ENCODE results near the gene MRGPRX3.

Gene MRGPRX3

DNA sequence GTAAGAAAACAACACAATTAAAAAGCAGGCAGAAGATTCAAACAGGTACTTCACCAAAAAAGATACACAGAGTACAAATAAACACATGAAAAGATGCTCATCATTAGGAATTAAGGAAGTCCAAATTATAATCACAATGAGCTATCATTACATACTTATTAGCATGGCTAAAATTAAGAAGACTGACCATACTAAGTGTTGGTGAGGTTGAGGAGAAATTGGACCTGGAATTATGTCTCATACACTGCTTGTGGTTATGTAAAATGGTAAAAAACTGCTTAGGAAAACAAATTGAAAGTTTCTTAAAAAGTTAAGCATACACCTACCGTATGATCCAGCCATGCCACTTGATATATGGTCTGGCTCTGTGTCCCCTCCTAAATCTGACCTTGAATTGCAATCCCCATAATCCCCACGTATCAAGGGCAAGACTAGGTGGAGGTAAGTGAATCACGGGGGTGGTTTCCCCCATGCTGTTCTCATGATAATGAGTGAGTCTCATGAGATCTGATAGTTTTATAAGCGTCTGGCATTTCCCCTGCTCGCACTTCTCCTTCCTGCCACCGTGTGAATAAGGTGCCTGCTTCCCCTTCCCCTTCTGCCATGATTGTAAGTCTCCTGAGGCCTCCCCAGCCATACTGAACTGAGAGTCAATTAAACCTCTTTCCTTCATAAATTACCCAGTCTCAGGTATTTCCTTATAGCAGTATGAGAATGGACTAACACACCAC lies 31.3 kb upstream of the MRGPRX3 start:
- no peak for TF ChIP-seq POLR2AphosphoS5 (IDR thresholded peaks at IDR 0.05; ENCODE audit: low read depth, low read length)

DNA sequence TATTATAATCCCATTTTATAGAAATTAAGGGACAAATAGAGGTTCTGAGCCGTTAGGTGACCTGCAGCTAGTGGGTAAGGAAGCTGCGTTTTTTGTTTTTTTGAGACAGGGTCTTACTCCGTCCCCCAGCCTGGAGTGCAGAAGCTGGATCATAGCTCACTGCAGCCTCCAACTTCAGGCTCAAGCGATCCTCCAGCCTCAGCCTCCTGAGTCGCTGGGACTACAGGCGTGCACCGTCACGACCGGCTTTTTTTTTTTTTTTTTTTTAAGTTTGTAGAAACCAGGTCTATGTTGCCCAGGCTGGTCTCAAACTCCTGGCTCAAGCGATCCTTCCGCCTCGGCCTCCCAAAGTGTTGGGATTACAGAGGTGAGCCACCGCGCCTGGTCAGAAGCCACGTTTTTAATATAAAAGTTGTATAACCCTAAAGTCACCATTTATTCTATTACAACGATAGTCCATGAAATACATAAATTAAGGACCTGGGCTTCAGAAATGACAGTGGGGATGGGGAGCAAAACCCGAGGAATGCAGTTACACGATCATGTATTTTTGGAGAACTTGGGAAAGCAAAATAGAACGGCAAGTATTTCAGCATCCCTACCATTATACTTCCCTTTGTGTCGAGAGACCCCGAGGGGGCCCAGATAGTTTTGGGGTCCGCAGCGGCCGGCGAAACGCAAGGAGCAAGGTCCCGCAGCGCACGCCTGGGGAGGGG lies 27.1 kb upstream of the MRGPRX3 start:
- TF ChIP-seq REST (IDR thresholded peaks at IDR 0.05; ENCODE audit: insufficient read depth in 1 of 2, low read depth in 2 of 2, low read length in 2 of 2) (no peak; a peak in 1 of 4 replicates), SIN3A (IDR thresholded peaks at IDR 0.05; ENCODE audit: borderline replicate concordance, insufficient read depth, low read length) (no peak), FOXP2 (optimal IDR thresholded peaks at IDR 0.05; ENCODE audit: borderline replicate concordance, extremely low read depth, extremely low read length, insufficient read depth) (no peak), POLR2AphosphoS5 (IDR thresholded peaks at IDR 0.05; ENCODE audit: low read depth, low read length) (no peak), TAF1 (IDR thresholded peaks at IDR 0.05; ENCODE audit: borderline replicate concordance, insufficient read depth, low read length) (no peak)

- TF ChIP-seq SIN3A (IDR thresholded peaks at IDR 0.05; ENCODE audit: borderline replicate concordance, insufficient read depth, low read length) (peak; percentile 55; the same call in 1 of the 2 replicates), FOXP2 (optimal IDR thresholded peaks at IDR 0.05; ENCODE audit: borderline replicate concordance, extremely low read depth, extremely low read length, insufficient read depth) (peak; percentile 93), TAF1 (IDR thresholded peaks at IDR 0.05; ENCODE audit: borderline replicate concordance, insufficient read depth, low read length) (peak; percentile 87), REST (IDR thresholded peaks at IDR 0.05; ENCODE audit: insufficient read depth in 1 of 2, low read depth in 2 of 2, low read length in 2 of 2) (no peak; a peak in 1 of 4 replicates), POLR2AphosphoS5 (IDR thresholded peaks at IDR 0.05; ENCODE audit: low read depth, low read length) (peak; percentile 91)
Observed at GRCh38 chr11:18105802-18106574, 26.4 kb upstream of the MRGPRX3 start, which contains the start of gene SAAL1. Gene SAAL1 (minus strand): TSS chr11:18106082. CDS start chr11:18106041, 41 bp downstream.

DNA sequence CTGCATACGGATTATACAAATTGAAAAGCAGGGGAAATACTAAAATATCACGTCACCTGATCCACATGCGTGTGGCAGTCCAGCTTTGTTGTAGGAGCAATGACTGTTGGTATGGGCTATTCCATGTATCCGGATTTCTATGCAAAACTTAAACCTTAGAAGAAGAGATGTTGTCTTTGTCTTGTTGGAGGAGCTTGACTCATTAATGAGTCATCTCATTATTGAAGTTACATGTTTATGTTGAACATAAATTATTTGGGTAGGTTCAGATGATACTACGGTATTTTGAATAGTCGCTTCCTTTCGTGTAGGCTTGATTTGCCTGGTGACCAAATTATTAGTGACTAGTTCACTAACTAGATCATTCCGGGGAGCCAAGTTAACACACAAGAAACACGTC lies 25.7 kb upstream of the MRGPRX3 start:
- no peak for TF ChIP-seq TAF1 (IDR thresholded peaks at IDR 0.05; ENCODE audit: borderline replicate concordance, insufficient read depth, low read length)

GRCh38 chr11:18108254-18108653 lies 24.1 kb upstream of the MRGPRX3 start:
- TF ChIP-seq TAF1 (IDR thresholded peaks at IDR 0.05; ENCODE audit: borderline replicate concordance, insufficient read depth, low read length) (no peak), SIN3A (IDR thresholded peaks at IDR 0.05; ENCODE audit: borderline replicate concordance, insufficient read depth, low read length) (no peak), FOXP2 (optimal IDR thresholded peaks at IDR 0.05; ENCODE audit: borderline replicate concordance, extremely low read depth, extremely low read length, insufficient read depth) (no peak), POLR2AphosphoS5 (IDR thresholded peaks at IDR 0.05; ENCODE audit: low read depth, low read length) (no peak), REST (IDR thresholded peaks at IDR 0.05; ENCODE audit: insufficient read depth in 1 of 2, low read depth in 2 of 2, low read length in 2 of 2) (no peak)
